Hematopoietic multipotent progenitor cell treated with erythropoietin and hydrocortisone succinate and interleukin-3 and kit ligand, for 8 days (in vitro differentiated cells): ENCODE results near the gene EEF1AKMT3.

Experiments
- DNase-seq: peaks from one replicate; pipeline ENCODE4 v3.0.0-alpha.2; 2015

The EEF1AKMT3 gene

GRCh38 chr12:57772429-57773322, at the start of gene EEF1AKMT3:
TSS of gene EEF1AKMT3 (plus strand) at chr12:57772614. CDS start at chr12:57772725, 111 bp downstream.
- DNase-seq = peak; percentile 65

- DNase-seq = no peak
Measured at GRCh38 chr12:57722716-57723629, 49.4 kb upstream of the EEF1AKMT3 start.

GRCh38 chr12:57723630-57723962, 48.8 kb upstream of the EEF1AKMT3 start:
- no peak for DNase-seq

- no peak for DNase-seq
Measured at GRCh38 chr12:57724003-57724935, 48.1 kb upstream of the EEF1AKMT3 start.

- no peak for DNase-seq
Measured at GRCh38 chr12:57724936-57725740, 47.3 kb upstream of the EEF1AKMT3 start.

GRCh38 chr12:57725851-57726150, 46.6 kb upstream of the EEF1AKMT3 start:
- no peak for DNase-seq

- DNase-seq = peak; percentile 16
Measured at GRCh38 chr12:57726151-57726883, 46.1 kb upstream of the EEF1AKMT3 start.

GRCh38 chr12:57726884-57727757, 45.3 kb upstream of the EEF1AKMT3 start:
- no peak for DNase-seq

- no peak for DNase-seq
Measured at GRCh38 chr12:57727758-57728395, 44.5 kb upstream of the EEF1AKMT3 start.

GRCh38 chr12:57729321-57729844, 43.0 kb upstream of the EEF1AKMT3 start:
- DNase-seq = no peak

- DNase-seq = no peak
Measured at GRCh38 chr12:57730336-57731067, 41.9 kb upstream of the EEF1AKMT3 start.

GRCh38 chr12:57731411-57732080, 40.9 kb upstream of the EEF1AKMT3 start:
- no peak for DNase-seq

- no peak for DNase-seq
Measured at GRCh38 chr12:57732270-57732669, 40.1 kb upstream of the EEF1AKMT3 start.

- DNase-seq = no peak
Measured at GRCh38 chr12:57732726-57733593, 39.5 kb upstream of the EEF1AKMT3 start.

GRCh38 chr12:57733928-57734327, 38.5 kb upstream of the EEF1AKMT3 start:
- no peak for DNase-seq

GRCh38 chr12:57734591-57734990, 37.8 kb upstream of the EEF1AKMT3 start:
- DNase-seq = no peak
